H9 (cell line): ENCODE data around the gene RNF126. TPM values are rescaled to one million over a fixed set of nuclear protein-coding genes. Genes with fewer than 3 reads are reported as not detected.

Source experiments
- DNase-seq: peaks from one replicate; pipeline ENCODE4 v3.0.0-alpha.2; 2017
- H2AFZ ChIP-seq: one replicate; pipeline ENCODE4 v1.6.1; 2013; ENCODE audit warnings: mild to moderate bottlenecking, low read length, control low read depth, moderate library complexity
- H2AK5ac ChIP-seq: 2 replicates; pipeline ENCODE4 v1.6.1; 2013; ENCODE audit warnings: low read length, control low read depth, mixed read lengths; ENCODE audit not compliant: insufficient read length
- H2BK120ac ChIP-seq: one replicate; pipeline ENCODE4 v1.6.1; 2013; ENCODE audit warnings: low read depth, mild to moderate bottlenecking, low read length, control low read depth, inconsistent platforms; ENCODE audit not compliant: poor library complexity, severe bottlenecking
- H2BK12ac ChIP-seq: 2 replicates; pipeline ENCODE4 v1.6.1; 2013; ENCODE audit warnings: low read length, control low read depth, mixed read lengths, low read depth; ENCODE audit not compliant: insufficient read length
- H2BK15ac ChIP-seq: 2 replicates; pipeline ENCODE4 v1.6.1; 2013; ENCODE audit warnings: low read depth, low read length, control low read depth
- H2BK20ac ChIP-seq: one replicate; pipeline ENCODE4 v1.6.1; 2013; ENCODE audit warnings: low read depth, mild to moderate bottlenecking, low read length, control low read depth, inconsistent platforms; ENCODE audit not compliant: poor library complexity, severe bottlenecking
- H2BK5ac ChIP-seq: 2 replicates; pipeline ENCODE4 v1.6.1; 2013; ENCODE audit warnings: low read length, control low read depth, mixed read lengths; ENCODE audit not compliant: insufficient read length
- H3K14ac ChIP-seq: 2 replicates; pipeline ENCODE4 v1.6.1; 2013; ENCODE audit warnings: low read length, control low read depth; ENCODE audit not compliant: insufficient read depth
- H3K18ac ChIP-seq: 2 replicates; pipeline ENCODE4 v1.6.1; 2013; ENCODE audit warnings: low read depth, mild to moderate bottlenecking, mixed read lengths, low read length, control low read depth; ENCODE audit not compliant: insufficient read length
- H3K23ac ChIP-seq: 2 replicates; pipeline ENCODE4 v1.6.1; 2013; ENCODE audit warnings: low read length, control low read depth, mixed read lengths, low read depth; ENCODE audit not compliant: insufficient read length
- H3K23me2 ChIP-seq: 2 replicates; pipeline ENCODE4 v1.6.1; 2013; ENCODE audit warnings: low read depth, mild to moderate bottlenecking, mixed read lengths, low read length, control low read depth; ENCODE audit not compliant: insufficient read length, poor library complexity, severe bottlenecking
- H3K27ac ChIP-seq: 2 replicates; pipeline ENCODE4 v1.5.1; 2013; ENCODE audit warnings: low read length, control low read depth, mixed read lengths, low read depth; ENCODE audit not compliant: insufficient read length
- H3K27me3 ChIP-seq: 2 replicates; pipeline ENCODE4 v1.6.1; 2013; ENCODE audit warnings: low read length, control low read depth, inconsistent platforms; ENCODE audit not compliant: insufficient read depth
- H3K4ac ChIP-seq: 2 replicates; pipeline ENCODE4 v1.6.1; 2013; ENCODE audit warnings: low read depth, mild to moderate bottlenecking, control low read depth, inconsistent platforms, low read length, moderate library complexity
- H3K4me1 ChIP-seq: 2 replicates; pipeline ENCODE4 v1.6.1; 2013; ENCODE audit warnings: low read length, control low read depth, inconsistent platforms; ENCODE audit not compliant: insufficient read depth
- H3K4me2 ChIP-seq: 2 replicates; pipeline ENCODE4 v1.6.1; 2013; ENCODE audit warnings: low read length, control low read depth, mixed read lengths; ENCODE audit not compliant: insufficient read length, insufficient read depth
- H3K56ac ChIP-seq: 2 replicates; pipeline ENCODE4 v1.6.1; 2013; ENCODE audit warnings: low read depth, mild to moderate bottlenecking, mixed read lengths, low read length, control low read depth; ENCODE audit not compliant: insufficient read length
- H3K79me1 ChIP-seq: 2 replicates; pipeline ENCODE4 v1.6.1; 2013; ENCODE audit warnings: low read depth, mild to moderate bottlenecking, moderate library complexity, low read length, control low read depth, inconsistent platforms; ENCODE audit not compliant: insufficient read depth, poor library complexity, severe bottlenecking
- H3K79me2 ChIP-seq: 2 replicates; pipeline ENCODE4 v1.6.1; 2013; ENCODE audit warnings: low read length, control low read depth, inconsistent platforms; ENCODE audit not compliant: insufficient read depth
- H3K9ac ChIP-seq: 2 replicates; pipeline ENCODE4 v1.6.1; 2013; ENCODE audit warnings: low read length, control low read depth, mixed read lengths; ENCODE audit not compliant: insufficient read length; ENCODE audit errors: extremely low read depth
- H3K9me3 ChIP-seq: one replicate; pipeline ENCODE4 v1.6.1; 2013; ENCODE audit warnings: low read depth, low read length, inconsistent platforms; ENCODE audit not compliant: control insufficient read depth
- H3T11ph ChIP-seq: one replicate; pipeline ENCODE4 v1.6.1; 2013; ENCODE audit warnings: mild to moderate bottlenecking, low read length, control low read depth, inconsistent platforms
- H4K20me1 ChIP-seq: one replicate; pipeline ENCODE4 v1.6.1; 2013; ENCODE audit not compliant: control insufficient read depth, insufficient read length, insufficient read depth
- H4K5ac ChIP-seq: 2 replicates; pipeline ENCODE4 v1.6.1; 2013; ENCODE audit warnings: low read depth, mild to moderate bottlenecking, mixed read lengths, low read length, control low read depth; ENCODE audit not compliant: insufficient read length
- H4K8ac ChIP-seq: replicated peaks from 2 replicates; pipeline ENCODE4 v1.6.1; 2013; ENCODE audit warnings: low read length, control low read depth, mixed read lengths, low read depth; ENCODE audit not compliant: insufficient read length
- H4K91ac ChIP-seq: 2 replicates; pipeline ENCODE4 v1.6.1; 2013; ENCODE audit warnings: low read depth, mild to moderate bottlenecking, moderate library complexity, mixed read lengths, low read length, control low read depth; ENCODE audit not compliant: insufficient read length
- H3K27ac Mint-ChIP-seq, 3 experiments: 2 replicates in 2 of 3; 3 replicates in 1 of 3; pipeline ENCODE4 v1.8.0; 2020 to 2021; ENCODE audit warnings: mixed read lengths in 3 of 3, mild to moderate bottlenecking in 1 of 3, moderate library complexity in 1 of 3
- H3K27me3 Mint-ChIP-seq: 2 replicates; pipeline ENCODE4 v1.8.0; 2021; ENCODE audit warnings: low read depth, mild to moderate bottlenecking, moderate library complexity, mixed read lengths
- H3K36me3 Mint-ChIP-seq, 3 experiments: 2 replicates in 2 of 3; 3 replicates in 1 of 3; pipeline ENCODE4 v1.8.0; 2020 to 2021; ENCODE audit warnings: low read depth in 3 of 3, mixed read lengths in 3 of 3; ENCODE audit not compliant: insufficient read depth in 1 of 3
- H3K4me1 Mint-ChIP-seq, 2 experiments: 2 replicates each; pipeline ENCODE4 v1.8.0; 2020; ENCODE audit warnings: mixed read lengths in 2 of 2
- H3K4me3 Mint-ChIP-seq, 2 experiments: 2 replicates in 1 of 2; 3 replicates in 1 of 2; pipeline ENCODE4 v1.8.0; 2020 to 2021; ENCODE audit warnings: mild to moderate bottlenecking in 2 of 2, mixed read lengths in 2 of 2, moderate library complexity in 1 of 2
- H3K9me3 Mint-ChIP-seq, 2 experiments: 2 replicates in 1 of 2; 3 replicates in 1 of 2; pipeline ENCODE4 v1.8.0; 2020; ENCODE audit warnings: mild to moderate bottlenecking in 2 of 2, mixed read lengths in 2 of 2, moderate library complexity in 1 of 2
- WGBS: extraction: QIAGEN DNeasy Blood & Tissue Kit; methylation state at CpG from one replicate; pipeline ENCODE4 v1.1.7; 2013; ENCODE audit warnings: missing lambda C conversion rate, low lambda C conversion rate, mixed read lengths; ENCODE audit not compliant: insufficient read length; ENCODE audit errors: extremely low coverage; 5-methylcytosine and 5-hydroxymethylcytosine counted together
- total RNA-seq: library from RNA; stranded (reverse); gene quantifications from 2 replicates; pipeline ENCODE4 v1.2.1, GENCODE V29; 2021
- TF ChIP-seq, protein P1 (sequence below): fragments of 200-600 bp; sonication (generic); conservative IDR thresholded peaks from 3 replicates; pipeline ENCODE4 v1.8.0; 2021; ENCODE audit warnings: antibody characterized with exemption, mild to moderate bottlenecking

RNF126 gene
- total RNA-seq, 1 experiment from 2014 or later, result 81.9 TPM

GRCh38 chr19:638906-639252 lies 24.1 kb downstream of the RNF126 start:
- Histone ChIP-seq H2BK5ac (no peak overlapping the region), H3K4me2 (peak overlapping the region; percentile 48), H2BK15ac (no peak overlapping the region), H3K23ac (no peak overlapping the region), H2BK12ac (no peak overlapping the region), H3K4me1 (no peaks in the 10 kb centered on the region; the same call in 1 of the 2 replicates), H4K91ac (no peak overlapping the region), H3K23me2 (peaks cover 4% of the 10 kb centered on the region), H3K79me1 (no peaks in the 10 kb centered on the region), H3K27ac (no peak overlapping the region), H2BK120ac (no peak overlapping the region), H3K56ac (no peak overlapping the region), H4K8ac (no peak overlapping the region), H3T11ph (no peak overlapping the region), H4K20me1 (peaks cover 1% of the 10 kb centered on the region), H2BK20ac (no peak overlapping the region), H3K27me3 (no peaks in the 10 kb centered on the region; the same call in 1 of the 2 replicates), H3K9ac (no peak overlapping the region), H3K14ac (no peak overlapping the region), H2AFZ (no peak overlapping the region), H2AK5ac (no peak overlapping the region), H3K79me2 (no peaks in the 10 kb centered on the region), H3K18ac (no peak overlapping the region), H3K4ac (no peak overlapping the region), H3K9me3 (no peaks in the 10 kb centered on the region), H4K5ac (no peak overlapping the region)
- Mint-ChIP-seq H3K27me3 (peaks cover 29% of the 10 kb centered on the region), H3K36me3 (no peaks in the 10 kb centered on the region), H3K4me1 (peaks cover 4 to 10% of the 10 kb centered on the region in 2 experiments; a peak in 3 of 4 replicates), H3K9me3 (0 out of 5 replicates have a peak, but pooled peaks cover 0 to 3% of the 10 kb centered on the region in 2 experiments), H3K4me3 (peak overlapping the region; percentile 54 to 77; a peak in 4 of 5 replicates), H3K27ac (peak overlapping the region in 1 of 3 experiments; percentile 74; a peak in 1 of 7 replicates)
- WGBS, result no CpG with 5 or more reads among the region's 17 CpGs
- TF ChIP-seq, protein P1, sequence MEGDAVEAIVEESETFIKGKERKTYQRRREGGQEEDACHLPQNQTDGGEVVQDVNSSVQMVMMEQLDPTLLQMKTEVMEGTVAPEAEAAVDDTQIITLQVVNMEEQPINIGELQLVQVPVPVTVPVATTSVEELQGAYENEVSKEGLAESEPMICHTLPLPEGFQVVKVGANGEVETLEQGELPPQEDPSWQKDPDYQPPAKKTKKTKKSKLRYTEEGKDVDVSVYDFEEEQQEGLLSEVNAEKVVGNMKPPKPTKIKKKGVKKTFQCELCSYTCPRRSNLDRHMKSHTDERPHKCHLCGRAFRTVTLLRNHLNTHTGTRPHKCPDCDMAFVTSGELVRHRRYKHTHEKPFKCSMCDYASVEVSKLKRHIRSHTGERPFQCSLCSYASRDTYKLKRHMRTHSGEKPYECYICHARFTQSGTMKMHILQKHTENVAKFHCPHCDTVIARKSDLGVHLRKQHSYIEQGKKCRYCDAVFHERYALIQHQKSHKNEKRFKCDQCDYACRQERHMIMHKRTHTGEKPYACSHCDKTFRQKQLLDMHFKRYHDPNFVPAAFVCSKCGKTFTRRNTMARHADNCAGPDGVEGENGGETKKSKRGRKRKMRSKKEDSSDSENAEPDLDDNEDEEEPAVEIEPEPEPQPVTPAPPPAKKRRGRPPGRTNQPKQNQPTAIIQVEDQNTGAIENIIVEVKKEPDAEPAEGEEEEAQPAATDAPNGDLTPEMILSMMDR, result no peak
- no peak for DNase-seq
